Stimulated activated CD8-positive, alpha-beta memory T cell treated with anti-CD3 and anti-CD28 coated beads, Interleukin-7, amount 100 ng/mL, for 24 hours (primary cell): ENCODE data around the gene PLD4.
"Not testable (repeated sequence)": the region's sequence is repeated elsewhere in the genome, so short reads cannot be mapped to it uniquely, and the experiment has no call there.

Source experiments
- DNase-seq: peaks from one replicate; pipeline ENCODE4 v3.0.0-alpha.2; 2020; ENCODE audit warnings: low read depth

Gene PLD4

GRCh38 chr14:104886690-104887622 is 37.7 kb upstream of the PLD4 start:
- DNase-seq, result no peak

DNA sequence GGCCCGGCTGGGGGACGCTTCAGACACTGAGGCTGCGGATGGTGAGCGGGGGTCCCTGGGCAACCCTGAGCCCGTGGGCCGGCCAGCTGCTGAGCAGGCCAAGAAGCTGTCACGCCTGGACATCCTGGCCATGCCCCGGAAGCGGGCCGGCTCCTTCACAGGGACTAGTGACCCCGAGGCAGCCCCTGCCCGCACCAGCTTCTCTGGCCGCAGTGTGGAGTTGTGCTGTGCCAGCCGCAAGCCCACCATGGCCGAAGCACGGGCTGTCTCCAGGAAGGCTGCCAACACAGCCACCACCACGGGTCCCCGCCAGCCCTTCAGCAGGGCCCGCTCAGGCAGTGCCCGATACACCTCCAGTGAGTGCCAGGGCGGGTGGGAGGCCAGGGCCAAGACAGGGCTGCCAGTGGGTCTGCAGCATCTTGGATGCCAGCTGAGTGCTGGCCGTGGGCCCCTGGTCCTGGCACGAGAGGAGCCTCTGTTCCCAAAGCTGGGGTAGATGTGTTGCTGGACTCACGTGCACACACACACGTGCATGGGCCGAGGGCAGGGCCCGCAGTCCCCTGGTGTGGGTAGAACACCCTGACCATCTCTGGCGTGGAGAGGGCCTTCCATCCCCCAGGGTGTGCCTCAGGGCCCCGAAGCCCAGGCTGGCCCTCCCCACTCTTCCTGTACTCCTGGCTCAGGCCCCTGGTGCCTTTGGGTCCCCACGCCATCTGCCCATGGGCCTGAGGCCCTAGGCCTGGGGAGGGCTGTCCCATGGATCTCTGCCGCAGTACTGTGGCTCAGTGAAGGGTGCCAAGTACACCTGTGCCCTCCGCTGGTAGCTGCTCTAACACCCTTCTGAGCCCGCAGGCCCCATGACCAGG is 36.8 kb upstream of the PLD4 start:
- no peak for DNase-seq

DNA sequence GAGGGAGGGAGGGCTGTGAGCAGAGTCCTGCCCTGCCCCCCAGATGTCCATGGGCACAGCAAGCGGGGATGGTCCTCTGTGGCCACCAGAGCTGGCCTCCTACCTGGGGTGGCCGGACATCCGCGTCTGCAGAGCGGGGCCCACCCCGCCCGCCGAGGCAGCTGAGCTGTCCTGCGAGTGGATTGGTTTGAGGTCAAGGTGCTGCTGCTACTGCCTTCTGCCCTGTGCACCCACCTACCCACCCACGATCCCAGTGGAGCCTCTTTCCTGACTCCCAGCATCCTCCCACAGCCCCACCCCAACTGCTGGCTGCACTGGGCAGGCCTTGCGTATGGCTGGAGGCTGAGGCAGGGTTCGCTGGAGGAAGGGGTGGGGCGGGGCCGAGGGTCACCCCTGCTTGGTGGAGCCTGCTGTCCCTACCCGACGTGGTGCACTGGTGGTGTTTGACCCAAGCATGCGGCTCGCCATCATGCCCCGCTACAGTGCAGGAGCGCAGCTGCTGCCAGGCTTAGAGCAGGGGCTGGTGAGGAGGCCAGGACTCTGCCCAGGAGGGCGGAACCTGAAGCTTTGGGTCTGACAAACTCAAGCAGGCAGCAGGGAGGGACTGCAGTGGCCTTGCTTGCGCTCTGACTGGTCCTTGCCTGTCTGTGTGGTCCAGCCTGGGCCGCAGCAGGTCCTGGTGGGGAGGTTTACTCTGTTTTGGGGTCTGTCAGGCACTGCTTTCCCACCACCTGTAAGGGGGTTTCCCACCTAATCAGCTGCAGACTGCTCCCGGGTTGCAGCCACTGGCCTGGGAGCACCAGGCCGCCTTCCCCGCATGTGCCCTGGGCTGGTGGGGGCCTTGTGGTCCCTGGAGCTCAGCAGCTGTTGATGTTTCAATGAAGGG is 35.9 kb upstream of the PLD4 start:
- DNase-seq, result no peak

GRCh38 chr14:104889375-104889757 is 35.3 kb upstream of the PLD4 start:
- DNase-seq, result no peak

- DNase-seq, result not testable (repeated sequence)
These were observed 34.4 kb upstream of the PLD4 start for GRCh38 chr14:104890292-104890691.

DNA sequence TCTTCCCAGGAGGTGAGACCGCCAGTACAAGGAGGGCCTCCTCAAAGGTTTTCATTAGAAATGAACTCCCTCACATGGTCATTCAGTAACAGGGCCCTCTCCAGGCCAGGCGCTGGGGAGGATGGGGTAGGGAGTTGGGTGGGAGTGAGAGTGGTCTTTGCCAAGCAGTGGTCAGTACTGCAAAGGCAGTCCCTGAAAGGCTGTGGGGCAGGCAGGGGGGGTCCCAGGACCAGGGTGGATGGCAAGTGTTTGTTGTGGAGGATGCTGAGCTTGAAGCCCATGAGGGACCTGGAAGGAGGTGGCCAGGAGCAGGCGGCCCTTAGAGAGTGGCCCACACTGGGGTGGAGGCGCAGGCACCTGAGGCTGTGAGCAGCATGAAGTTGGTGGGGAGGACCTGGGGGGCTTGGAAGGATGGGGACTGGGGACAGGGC is 33.5 kb upstream of the PLD4 start:
- no peak for DNase-seq

DNA sequence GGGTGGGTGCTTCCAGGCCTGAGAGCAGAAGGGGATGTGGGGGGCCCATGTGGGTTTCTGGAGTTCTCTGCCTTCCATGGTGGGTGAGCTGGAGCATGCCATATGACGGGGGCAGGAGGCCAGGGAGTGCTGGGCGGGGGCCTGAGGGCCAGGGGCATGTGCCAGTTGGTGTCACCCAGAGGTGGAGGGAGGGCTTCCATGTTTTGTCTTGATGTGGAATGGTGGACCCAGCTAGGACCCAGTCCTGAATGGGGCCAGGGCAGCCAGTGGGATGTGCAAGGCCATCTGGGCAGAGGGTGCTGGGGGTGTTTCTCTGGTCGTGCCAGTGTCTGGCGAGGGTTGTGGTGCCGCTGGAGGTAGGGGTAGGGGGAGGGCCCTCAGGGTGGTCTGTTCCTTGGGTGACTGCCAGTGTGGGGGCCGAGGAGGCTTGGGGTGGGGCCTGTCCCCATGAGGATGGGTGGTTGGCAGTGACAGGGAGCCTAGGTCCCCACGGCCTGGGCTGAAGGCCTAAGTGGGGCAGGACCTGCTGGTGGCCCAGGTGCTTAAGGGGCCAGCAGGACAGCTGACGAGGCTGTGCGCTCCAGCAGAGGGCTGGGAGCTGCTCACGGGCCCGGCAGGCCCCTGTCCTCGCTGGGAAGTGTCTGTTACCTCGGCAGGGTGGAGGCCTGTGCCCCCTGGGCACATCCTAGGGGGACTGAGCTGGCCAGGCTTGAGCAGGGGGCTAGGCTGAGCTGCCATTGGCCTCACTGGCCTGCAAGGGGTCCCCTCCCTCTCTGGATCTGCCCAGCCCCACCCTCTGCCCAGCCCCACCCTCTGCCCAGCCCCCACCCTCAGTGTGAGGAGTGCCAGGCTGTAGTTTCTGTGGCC is 32.8 kb upstream of the PLD4 start:
- DNase-seq, result no peak

GRCh38 chr14:104892531-104893434 is 31.9 kb upstream of the PLD4 start:
- DNase-seq, result no peak

- DNase-seq, result no peak
These were observed 31.1 kb upstream of the PLD4 start for GRCh38 chr14:104893435-104894207.

GRCh38 chr14:104894331-104895206 is 30.1 kb upstream of the PLD4 start:
- no peak for DNase-seq

GRCh38 chr14:104895207-104895785 is 29.4 kb upstream of the PLD4 start:
- no peak for DNase-seq

DNA sequence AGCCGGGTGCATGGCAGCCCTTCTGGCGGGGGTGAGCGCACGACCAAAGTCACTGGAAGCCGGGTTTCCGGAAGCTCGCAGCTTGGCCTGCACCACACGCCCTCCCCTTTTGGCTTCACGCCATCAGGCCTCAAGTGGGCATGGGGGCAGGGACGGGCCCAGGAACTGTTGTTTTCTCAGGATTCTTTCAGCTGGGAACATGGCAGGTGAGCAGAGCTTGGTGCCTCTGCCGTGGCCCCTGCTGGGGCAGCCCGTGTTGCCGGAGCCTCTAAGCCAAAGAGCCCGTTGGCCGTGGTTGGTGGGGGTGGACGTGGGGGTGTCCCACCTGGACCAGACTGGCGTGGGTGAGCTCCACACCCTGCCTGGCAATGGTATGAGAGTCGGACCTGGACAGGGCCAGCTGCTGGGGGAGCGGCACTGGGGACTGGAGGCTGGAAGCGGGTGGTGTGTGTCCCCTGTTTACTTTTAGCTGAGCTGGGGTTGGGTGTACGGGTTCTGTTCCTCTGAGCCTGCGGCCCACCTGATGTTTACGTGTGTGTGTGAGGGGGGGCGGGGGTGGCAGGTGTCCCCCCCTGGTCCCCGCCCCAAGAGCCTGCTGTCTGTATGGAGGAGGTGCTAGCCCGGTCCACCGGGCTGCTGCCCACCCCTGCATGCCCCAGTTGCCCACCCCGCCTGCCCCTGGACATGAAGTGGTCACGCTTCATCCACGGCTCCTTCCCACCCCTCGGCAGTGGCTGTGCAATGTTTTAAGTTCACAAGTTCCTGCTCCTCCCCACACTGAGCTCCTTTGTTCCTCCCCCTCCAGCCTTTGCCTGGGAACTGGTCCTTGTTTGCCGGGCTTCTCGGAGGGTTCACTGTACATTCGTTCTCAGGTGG is 28.7 kb upstream of the PLD4 start:
- no peak for DNase-seq

- no peak for DNase-seq
These were observed 27.1 kb upstream of the PLD4 start for GRCh38 chr14:104897330-104898194.

DNA sequence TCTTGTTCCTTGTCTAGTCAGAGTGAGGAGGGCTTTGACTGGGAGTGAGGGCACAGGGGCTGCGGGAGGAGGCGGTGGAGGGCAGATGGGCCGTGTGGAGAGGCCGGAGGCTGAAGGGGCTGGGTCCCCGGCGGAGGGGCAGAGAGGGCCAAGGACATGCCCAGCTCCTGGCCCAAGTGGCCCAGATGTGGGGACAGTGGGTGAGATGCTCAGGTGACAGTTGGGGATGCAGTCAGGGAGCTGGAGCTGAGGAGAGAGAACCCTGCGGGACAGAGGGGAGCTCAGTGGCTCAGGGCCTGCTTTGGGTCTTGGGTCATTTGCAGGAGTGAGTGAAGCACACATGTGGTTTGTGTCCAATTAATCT is 26.5 kb upstream of the PLD4 start:
- DNase-seq, result no peak

DNA sequence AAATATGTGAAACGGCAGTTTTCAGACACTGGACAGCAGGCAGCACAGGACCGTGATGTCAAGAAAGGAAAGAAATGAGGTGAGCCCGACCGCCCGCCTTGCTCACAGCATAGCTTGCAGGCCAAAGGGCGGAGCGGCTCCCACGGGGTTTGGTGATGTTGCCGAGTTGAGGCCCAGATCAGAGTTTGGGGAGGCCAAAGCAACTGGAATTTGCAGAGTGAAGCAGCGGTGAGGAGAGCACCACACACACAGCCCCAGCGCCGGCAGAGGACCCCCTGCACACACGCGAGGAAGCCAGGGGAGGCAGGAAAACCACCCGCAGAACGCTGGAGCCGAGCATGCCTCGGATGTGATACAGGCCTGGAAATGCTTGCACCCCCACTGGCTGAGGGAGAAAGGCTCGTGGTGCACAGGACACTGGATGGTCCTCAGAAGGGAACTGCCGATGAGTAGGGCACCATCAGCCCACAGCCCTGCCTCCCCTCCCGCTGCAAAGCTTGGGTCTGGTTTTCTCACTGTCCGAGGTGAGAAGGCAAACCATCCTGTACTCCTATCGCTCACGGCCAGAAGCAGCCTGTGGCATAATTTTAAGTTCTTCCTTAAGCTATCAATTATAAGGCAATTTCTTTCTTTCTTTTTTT is 25.7 kb upstream of the PLD4 start:
- no peak for DNase-seq
